T-helper 9 cell (primary cell): ENCODE measurements around the gene ENPP6.
"Not testable (repeated sequence)": the region's sequence is repeated elsewhere in the genome, so short reads cannot be mapped to it uniquely, and the experiment has no call there.

Source experiments
- DNase-seq: peaks from one replicate; pipeline ENCODE4 v3.0.0-alpha.2; 2020

Gene ENPP6

DNA sequence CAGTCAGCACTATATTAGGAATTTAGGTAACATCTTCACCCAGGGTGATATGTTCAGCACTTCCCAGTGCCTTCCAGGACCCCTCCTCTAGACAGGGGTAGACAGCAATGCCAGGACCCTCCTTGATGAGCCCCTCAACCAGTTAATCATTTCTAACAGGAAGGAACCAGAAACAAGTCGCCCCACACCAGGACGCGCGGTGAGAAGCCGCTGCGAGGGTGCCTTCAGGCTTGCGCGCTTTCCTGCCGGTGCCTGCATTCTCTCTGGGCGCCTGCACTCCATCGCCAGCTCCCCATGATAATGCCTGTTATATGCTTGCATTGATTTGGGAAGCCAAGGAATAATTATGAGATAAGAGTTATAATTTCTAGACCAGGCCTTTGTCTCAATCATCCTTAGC lies 116.0 kb downstream of the ENPP6 start:
- no peak for DNase-seq

DNA sequence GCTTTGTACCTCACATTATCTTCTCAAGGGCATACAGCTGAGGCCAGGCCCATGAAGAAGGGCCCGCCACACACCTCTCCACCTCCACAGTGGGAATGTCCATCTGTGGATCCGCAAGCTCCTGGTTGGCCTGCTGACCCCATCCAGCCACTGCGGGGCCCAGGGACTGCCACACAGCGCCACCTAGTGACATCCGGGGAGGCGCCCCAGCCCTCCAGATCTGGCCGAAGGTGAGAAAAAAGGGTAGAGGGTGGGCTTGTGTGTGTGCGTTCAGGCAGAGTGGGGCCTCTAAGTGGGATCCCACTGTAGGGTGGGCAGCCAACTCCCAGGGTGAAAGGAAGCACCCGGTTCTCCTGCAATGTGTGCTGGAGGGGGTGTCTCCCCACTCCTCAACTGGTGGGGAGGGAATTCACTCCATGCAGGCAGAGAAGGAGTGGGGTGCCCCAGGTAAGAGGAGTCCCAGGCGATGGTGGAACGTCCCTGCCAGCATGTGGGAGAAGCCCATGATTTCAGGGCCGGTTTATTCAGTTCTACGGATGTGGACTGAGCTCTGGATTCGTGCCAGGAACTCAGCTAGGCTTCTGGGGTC lies 117.3 kb downstream of the ENPP6 start:
- peak; percentile 32 for DNase-seq

DNA sequence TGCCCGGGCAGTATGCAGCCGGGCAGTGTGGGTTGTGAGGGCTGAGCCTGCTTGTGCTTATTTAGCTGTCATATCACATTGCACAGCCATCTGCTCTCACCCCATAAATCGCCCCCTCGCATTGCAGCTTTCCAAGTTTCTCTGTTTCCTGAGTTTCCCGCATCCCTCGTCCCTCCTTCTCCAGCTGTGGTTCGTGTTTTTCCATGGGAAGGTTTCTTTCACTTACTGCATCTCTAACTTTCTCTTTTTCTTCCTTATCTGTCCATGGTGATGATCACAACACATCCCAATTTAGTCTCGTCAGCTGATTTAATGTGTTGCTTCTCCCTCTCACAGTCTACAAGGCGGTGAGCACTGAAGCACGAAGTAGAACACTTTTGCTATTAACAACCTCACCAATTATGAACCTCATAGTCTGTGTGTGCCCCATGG lies 118.1 kb downstream of the ENPP6 start:
- no peak for DNase-seq

DNA sequence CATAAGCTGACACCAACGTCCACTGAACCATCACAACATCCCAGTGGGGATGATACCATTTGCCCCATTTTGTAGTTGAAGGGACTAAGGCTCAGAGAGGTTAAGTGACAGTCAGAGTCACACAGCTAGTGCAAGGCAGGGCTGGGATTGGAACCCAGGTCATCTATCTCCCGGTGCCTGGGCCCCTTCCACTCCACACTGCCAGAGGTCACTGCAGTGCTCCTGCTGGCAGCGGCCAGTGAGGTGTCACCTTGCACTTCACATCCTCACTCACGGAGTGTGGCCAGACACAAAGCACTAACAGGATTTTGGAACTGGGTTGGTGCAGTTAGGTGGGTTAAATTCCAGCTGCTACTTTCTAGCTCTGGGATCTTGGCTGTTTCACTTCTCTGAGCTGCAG lies 118.7 kb downstream of the ENPP6 start:
- no peak for DNase-seq

DNA sequence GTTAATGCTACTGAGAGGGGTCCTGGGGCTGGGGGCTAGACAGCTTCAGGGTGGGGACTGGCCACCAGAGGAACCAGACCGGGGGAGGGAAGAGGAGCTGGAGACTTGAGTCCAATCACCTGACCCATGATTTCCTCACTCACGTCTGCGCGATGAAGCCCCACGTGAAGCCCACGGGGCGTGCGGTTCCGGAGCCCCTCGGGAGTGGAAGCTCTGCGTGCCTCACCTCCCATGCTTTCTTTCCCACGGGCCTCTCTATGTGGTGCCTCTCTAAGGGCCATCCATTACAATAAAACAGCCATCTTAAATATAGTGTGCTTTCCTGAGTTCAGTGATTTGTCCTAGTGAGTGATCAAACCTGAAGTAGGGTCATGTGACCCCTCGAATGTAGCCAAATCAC lies 119.9 kb downstream of the ENPP6 start:
- no peak for DNase-seq

DNA sequence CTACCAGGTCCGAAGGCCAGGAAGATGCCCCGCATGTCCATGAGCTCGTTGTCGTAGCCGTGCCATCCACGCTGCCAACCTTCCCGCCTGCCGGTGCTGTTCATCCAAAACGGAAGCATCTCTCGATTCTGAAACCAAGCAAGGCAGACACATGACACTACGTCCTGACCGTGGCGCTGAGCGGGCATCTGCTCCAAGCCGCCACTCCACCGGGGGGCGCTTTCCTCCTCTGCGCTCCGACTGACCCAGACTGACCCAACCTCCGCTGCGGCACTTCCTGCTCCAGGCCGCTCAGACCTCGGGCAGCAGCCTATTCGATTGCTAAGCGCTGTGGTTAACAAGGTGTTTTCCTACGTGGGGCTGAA lies 120.5 kb downstream of the ENPP6 start:
- DNase-seq = no peak

DNA sequence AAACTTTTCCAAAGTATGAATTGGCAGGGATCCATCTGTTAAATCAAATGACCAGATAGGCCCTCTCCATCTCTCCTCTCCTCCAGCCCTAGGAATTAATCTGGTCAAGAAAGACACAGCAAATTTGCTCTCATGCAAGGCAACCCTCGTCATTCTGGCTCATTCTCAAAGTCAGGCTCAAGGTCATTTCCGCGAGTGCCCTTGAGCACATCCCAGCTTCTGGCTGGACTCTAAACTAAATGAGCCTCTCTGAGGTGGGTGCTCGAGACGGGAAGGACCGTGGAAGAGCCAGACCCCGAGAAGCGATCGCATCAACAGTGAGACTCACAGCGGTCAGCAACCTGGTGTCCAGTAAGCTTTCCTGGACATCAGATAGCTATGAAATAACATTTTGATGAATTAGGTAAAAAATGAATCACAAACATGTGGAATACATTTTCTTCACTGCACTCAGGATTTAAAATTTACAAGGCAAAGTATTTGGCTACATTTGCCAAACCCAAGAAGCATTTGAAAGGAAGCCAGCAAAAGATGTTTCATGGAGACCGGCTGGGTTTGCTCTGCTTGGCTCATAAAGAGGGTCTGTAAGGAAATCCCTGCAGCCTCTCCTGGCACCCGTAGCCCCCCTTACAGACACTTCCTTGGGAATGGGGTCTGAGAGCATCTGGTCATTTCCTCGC lies 121.0 kb downstream of the ENPP6 start:
- DNase-seq = no peak

DNA sequence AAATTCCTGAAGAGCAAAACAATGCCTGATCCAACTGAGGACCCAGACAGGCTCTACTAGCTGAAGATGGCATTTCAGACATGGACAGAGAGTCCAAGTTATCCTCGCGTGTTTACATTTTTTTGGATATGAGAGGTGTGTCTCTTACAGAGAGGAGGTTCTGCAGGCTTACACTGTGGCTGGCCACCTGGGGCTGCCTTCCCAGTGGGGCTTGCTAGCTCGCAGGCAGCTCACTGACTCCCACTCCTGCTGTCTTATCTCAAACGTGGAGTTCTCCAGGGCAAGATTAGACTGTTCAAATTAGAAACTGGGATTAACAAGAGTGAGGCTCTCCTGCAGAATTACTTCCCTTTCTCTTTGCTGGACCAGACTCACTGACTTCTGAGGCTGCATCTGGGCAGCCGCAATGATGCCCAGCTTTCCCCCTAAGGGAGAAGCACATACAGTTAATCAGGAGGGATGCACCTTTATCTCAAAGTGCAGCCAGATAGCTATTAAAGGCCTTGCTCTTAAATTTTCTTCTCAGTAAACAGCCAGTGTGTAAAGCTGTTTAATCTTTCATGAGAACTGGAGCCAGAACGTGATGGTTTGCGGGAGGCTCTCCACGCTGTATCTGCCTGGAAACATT lies 123.0 kb downstream of the ENPP6 start:
- no peak for DNase-seq

DNA sequence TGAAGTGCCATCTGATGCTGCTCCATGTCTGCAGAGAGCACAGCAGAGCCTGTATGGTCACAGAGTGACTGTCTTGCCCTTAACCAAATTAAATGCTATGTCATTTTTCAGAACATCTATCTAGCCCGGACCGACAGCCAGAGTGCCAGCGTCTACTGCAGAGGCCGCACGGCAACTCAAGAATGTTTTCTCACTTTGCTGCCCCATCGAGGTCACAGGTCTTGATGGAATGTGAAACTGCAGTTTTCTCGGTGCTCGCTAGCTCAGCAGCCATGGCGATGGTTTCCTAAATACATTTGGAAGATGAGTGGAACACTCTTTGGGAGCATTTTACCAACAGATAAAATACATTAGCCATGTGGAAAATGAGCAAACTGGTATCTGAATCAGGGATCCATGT lies 125.7 kb downstream of the ENPP6 start:
- DNase-seq = no peak

DNA sequence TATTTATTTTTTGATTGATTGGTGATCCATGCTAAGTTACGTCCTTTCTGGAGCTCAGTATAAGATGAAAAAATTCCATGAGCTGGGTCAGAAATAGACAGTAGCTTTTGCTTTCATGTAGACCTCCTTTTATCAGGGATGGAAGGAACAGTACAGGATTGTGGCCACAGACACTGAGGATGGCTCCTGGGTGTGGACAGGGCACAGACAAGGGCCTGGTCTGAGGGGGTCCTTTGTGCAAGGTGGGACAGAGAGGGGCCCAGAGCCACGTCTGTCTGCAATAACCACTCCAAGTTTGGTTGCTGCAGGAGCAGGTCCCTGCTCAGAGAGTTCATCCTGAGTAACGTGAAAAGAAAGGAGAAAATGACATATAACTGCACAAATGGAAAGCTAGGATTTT lies 127.1 kb downstream of the ENPP6 start:
- DNase-seq = no peak

DNA sequence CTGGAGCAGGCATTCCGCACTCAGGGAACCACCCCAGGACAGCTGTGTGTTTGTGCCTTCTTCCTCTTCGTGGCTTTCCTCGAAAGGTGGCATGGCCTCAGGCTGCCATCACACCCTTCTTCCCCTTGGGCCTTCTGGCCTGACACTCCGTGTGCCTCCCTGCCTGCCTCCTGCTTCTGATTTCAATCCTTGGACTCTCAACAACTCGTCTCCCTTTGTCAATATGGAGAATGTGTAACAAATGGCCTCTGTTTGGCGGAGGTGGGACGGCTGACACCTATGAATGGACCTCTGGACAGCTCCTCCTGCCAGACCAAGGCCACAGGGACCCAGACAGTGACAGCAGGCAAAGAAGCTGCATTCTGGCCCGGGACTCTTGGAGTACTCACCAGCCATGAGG lies 137.0 kb downstream of the ENPP6 start:
- no peak for DNase-seq

DNA sequence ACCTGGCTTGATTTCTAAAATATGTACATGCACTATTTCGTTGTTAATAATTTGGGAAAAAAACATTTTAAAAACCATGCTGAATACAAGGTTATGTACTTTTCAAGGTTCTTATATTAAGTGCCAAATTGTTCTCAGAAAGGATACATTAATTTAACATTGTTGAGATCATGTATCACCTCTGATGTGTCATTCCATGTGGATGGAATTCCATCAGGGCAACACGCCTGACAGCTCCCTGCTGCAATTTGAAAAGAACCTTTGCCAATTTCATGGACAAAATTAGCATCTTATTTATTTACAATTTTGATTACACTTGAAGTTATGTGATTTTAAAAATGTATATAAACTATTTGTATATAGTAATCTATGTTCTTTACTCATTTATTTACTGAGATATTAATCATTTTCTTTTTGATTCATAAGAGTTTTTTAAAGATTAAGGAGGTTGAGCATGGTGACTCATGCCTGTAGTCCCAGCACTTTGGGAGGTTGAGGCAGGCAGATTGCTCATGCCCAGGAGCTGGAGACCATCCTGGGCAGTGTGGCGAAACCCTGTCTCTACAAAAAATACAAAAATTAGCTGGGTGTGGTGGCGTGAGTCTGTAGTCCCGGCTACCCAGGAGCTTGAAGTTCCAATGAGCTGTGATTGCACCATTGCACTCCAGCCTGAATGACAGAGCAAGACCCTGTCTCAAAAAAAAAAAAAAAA lies 142.8 kb downstream of the ENPP6 start:
- no peak for DNase-seq

DNA sequence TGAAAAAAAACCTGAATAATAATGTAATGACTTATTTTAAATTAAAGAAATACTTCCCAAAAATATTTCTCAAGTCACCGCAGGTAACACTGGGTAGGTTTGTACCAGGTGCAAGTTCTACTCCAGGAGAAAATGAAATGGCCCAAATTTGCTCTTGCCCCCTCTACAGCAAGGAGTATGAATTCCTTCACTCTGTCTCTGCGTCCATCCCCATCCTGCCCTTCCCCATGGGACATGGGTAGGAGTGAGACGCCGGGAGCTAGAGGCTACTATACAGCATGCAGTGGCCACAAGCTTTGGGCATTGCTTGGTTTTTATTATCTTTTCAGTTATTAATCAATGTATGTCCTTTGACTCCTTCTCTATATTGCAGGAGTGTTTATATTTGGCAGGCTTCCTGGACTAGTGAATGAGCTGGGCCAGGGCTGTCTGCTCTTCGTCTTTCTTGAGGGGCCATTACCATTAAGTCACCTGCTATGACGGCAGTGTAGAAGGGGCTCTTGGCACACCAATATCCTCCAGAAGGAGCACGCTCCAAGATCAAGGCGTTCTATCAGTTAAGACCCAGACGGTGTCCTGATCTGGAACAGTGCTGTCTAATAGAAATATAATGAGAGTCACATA lies 149.6 kb downstream of the ENPP6 start:
- no peak for DNase-seq

DNA sequence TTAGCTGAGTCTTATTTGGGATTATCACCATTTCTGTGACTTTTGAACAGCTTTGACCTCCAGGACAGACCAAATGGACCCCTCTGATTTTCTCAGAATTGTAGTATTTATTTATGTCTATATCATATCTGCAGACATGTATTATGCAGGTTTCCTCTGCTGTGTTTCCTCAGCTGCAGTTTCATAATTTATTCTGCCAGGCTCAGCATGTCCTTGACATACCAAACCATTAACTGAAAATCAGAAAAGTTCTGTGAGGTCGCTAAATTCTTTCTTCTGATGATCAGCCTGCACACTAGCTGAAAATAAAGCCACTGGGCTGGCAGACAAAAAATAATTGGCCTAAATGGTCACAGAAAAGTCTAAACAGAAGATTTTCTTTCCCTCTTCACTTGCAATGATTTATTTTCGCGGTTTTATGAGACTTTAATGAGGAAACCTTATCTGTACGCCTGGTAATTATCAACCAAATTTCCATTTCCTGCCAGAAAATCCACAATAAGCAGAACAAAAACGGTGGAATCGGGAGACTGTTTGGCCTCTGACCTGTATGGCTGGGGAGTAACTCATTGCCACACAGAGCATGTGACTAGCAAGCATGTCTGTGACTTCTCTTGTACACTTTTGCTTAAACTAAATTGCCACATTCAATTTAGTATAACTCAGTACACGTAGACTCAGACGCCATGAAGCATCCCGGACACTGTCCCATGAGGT lies 150.9 kb downstream of the ENPP6 start:
- no peak for DNase-seq

DNA sequence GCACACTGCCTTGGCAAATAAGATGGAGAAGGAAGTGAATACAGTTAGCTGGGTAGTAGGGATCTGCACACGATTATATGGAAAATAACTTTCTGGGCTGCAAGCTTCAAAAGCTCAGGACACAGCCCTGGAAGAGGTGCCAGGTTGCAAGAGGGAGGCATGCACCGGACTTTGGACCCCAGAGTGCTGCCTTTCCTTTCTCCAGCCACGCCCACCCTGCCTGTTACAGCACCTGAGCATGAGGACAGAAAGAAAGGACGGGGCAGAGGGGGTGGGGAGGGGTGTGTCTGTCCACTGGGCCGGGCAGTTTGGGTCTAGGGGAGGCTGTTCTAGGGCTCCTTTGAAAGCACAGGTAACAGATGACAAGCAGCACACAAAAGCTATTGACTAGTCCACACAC lies 152.8 kb downstream of the ENPP6 start:
- no peak for DNase-seq

DNA sequence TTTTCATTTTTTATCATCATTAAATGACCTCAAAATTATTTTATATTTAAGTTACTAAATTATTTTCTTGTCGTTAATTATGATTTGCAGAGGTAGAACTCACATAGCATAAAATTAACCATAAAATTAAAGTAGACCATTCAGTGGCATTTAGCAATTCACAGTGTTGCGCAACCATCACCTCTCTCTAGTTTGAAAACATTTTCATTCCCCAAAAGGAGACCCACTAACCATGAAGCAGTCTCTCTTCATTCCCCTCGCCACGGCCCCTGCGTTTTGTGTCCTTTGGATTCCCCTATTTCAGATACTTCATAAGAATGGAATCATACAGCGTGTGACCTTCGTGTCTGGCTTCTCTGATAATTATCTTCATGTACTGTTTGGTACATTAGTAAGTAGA lies 154.9 kb downstream of the ENPP6 start:
- DNase-seq = no peak

DNA sequence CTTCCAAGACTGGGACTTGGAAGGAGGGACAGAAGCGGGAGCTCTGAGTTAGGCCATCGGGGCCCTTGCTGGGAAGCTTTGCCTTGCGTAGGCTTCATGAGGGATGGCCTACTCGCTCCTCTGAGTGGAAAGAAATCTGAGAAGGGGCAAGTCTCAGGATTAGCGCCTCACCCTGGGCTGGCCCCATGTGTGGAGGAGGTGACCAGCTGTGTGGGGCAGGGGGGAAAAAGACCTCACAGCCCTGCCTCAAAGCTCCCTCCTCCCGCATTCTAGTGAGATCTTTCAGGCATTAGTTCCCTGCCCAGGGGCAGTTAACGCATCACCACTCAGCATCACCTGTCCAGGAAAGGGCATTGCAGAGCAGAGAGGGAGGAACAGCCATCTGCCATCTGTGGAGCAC lies 156.1 kb downstream of the ENPP6 start:
- DNase-seq = no peak

DNA sequence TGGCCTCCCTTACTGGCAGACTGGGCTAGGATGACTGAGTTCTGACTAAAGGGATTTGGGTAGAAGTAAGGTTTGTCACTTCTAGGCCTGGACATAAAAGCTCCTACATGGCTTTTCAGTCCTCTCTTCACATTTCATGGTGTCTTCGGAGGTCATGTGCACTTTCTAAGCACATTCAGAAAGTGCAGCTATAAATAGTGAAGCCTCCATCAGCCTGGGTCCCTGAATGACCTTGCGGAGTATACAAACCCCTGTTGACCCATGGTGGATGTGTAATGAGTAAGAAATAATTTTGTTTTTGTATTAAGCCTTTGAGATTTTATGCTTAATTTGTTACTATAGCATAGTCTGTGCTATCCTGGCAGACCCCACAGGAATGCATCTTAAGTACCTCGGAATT lies 158.6 kb downstream of the ENPP6 start:
- DNase-seq = no peak

DNA sequence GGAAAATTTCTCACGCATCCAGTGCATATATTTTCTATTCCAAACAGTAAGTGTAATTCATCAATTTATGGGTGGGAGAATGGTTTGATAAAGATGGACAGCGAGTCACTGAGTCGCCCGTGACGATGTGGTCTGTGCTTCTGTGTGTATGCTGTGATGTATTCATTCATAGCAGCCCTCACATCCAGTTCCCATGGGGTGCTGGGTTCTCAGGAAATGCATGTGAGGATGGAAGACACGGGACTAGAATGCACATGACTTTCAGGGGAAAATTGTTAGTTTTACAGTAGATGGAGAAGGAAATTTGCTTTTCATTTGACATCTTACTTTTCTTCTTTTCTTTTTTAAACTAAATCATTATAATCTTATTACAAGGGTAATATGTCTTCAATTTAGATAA lies 159.6 kb downstream of the ENPP6 start:
- no peak for DNase-seq

DNA sequence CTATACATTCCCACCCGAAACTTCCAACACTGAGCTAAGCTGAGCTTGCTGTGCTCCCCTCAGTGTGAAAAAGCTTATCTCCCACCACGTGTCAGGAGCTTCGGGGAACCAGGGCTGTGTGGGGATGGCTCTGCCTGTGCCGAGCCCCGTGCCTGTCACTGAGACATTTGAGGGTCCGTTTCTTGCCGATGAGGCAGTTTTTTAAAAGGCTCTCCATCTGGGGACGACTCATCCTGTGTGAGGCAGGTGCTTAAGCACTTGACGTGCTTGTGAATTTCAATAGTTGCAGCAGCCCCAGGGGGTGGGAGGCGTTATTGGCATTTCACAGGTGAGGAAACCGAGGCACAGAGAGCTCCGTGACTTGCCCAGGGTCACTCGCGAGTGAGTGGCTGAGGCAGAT lies 160.8 kb downstream of the ENPP6 start:
- no peak for DNase-seq

DNA sequence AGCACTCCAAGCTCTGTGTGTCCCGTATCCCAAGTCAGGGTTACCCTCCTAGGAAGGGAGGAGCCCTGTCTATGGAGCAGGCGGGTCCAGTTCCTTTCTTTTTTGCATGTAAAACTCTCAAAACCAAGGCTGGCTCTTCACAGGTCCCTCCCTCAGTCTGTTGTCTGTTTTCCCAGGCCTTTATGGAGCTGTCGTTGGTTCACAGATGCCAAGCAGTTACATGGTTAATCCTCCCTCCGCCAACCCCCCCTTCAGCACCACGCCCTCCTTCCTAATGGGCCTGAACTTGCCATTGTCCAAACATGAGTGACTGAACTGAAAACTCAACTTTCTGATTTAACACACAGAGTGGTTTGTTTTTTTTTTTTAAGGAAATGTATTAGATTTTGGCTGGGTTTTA lies 164.2 kb downstream of the ENPP6 start:
- DNase-seq = no peak

DNA sequence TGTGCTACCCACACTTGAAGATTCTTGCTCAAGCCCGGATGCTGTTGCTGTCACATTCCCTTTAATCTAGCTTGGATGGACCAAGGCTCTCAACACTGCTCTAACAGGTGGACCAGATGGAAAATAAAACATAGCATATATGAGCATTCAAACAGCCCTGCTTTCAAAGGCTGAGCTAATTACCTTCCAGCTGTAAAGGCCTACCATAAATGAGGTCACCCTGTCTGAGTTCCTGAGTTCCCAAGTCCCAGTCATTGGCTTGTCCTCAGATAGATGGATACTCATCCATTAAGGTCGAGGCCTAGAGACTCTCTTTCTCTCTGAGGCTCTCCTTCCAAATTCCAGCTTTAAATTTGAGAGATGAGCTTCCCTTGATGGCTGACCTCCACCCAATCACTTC lies 165.1 kb downstream of the ENPP6 start:
- DNase-seq = no peak

DNA sequence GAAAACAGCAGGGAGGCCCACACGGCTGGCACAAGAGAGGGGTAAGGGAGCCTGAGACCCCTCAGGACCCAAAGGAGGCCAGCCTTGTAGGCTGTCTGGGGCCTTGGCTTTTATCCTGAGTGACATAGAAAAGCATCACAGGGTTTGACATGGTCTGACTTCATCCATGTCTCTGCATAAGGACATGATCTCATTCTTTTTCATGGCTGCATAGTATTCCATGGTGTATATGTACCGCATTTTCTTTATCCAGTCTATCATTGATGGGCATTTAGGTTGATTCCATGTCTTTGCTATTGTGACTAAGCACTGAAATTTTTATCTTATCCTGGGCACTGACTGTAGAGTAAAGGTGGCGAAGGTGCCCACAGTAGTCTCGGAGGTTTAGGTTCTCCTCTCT lies 166.4 kb downstream of the ENPP6 start:
- not testable (repeated sequence) for DNase-seq
